Measurements from ENCODE around the gene WNK3. TPM values are rescaled to one million over a fixed set of nuclear protein-coding genes. Genes with fewer than 3 reads are reported as not detected.

Gene WNK3
- total and polyA plus RNA-seq, 9 donors = 1.8 to 42.8 (median 10.8) TPM

GRCh38 chrX:54171527-54172250 lies 186.2 kb downstream of the WNK3 start:
- no peak overlapping the region for H3K27ac ChIP-seq
- TF ChIP-seq EP300 (IDR thresholded peaks at IDR 0.05) = no peak
- TF ChIP-seq POLR2A (IDR thresholded peaks at IDR 0.05) = no peak
- no peak for TF ChIP-seq CTCF (IDR thresholded peaks at IDR 0.05)

GRCh38 chrX:54171091-54171490 lies 186.8 kb downstream of the WNK3 start:
- no peaks in the 10 kb centered on the region for H3K36me3 ChIP-seq
- no peaks in the 10 kb centered on the region for H3K4me1 ChIP-seq (ENCODE audit: insufficient read depth)
- no peaks in the 10 kb centered on the region for H3K27me3 ChIP-seq
- H3K27ac ChIP-seq = no peak overlapping the region
- no peak overlapping the region for H3K4me3 ChIP-seq
- H3K9me3 ChIP-seq = no peaks in the 10 kb centered on the region
- DNase-seq = no peak
- TF ChIP-seq EP300 (IDR thresholded peaks at IDR 0.05) = no peak
- TF ChIP-seq CTCF (IDR thresholded peaks at IDR 0.05) = no peak
- TF ChIP-seq POLR2A (IDR thresholded peaks at IDR 0.05) = no peak
- intact Hi-C loops (cut with DNase I) = loop anchor here in 1 of 4 donors (5.0 kb wide), 1 partner anchor 291 kb away; no protein-coding TSS in a partner anchor

More at GRCh38 chrX:54171527-54172250, 186.2 kb downstream of the WNK3 start:
- Histone ChIP-seq H3K4me1 (ENCODE audit: insufficient read depth) (no peaks in the 10 kb centered on the region), H3K36me3 (no peaks in the 10 kb centered on the region), H3K9me3 (no peaks in the 10 kb centered on the region), H3K27me3 (no peaks in the 10 kb centered on the region), H3K4me3 (no peak overlapping the region)
- DNase-seq = no peak
- WGBS, 3 donors = 75 to 77% (median 75%) methylated on average over 4 of the region's 4 CpGs
- intact Hi-C loops (cut with DNase I) = loop anchor here in 1 of 4 donors (5.0 kb wide), 1 partner anchor 291 kb away; no protein-coding TSS in a partner anchor

GRCh38 chrX:54166915-54167314 lies 190.9 kb downstream of the WNK3 start:
- Histone ChIP-seq H3K4me1 (ENCODE audit: insufficient read depth) (no peaks in the 10 kb centered on the region), H3K27ac (no peak overlapping the region), H3K36me3 (no peaks in the 10 kb centered on the region), H3K9me3 (no peaks in the 10 kb centered on the region), H3K4me3 (no peak overlapping the region), H3K27me3 (no peaks in the 10 kb centered on the region)
- WGBS, 3 donors = 26 to 35% (median 34%) methylated on average over 4 of the region's 4 CpGs
- TF ChIP-seq CTCF (IDR thresholded peaks at IDR 0.05) (no peak), EP300 (IDR thresholded peaks at IDR 0.05) (no peak), POLR2A (IDR thresholded peaks at IDR 0.05) (no peak)
- intact Hi-C loops (cut with DNase I) = no loop called here
- no peak for DNase-seq

- intact Hi-C loops (cut with DNase I) = no loop called here
- TF ChIP-seq POLR2A (IDR thresholded peaks at IDR 0.05) = no peak
- TF ChIP-seq EP300 (IDR thresholded peaks at IDR 0.05) = no peak
- no peak for TF ChIP-seq CTCF (IDR thresholded peaks at IDR 0.05)
- no peak for DNase-seq
- Histone ChIP-seq H3K36me3 (no peaks in the 10 kb centered on the region), H3K27ac (no peak overlapping the region), H3K9me3 (no peaks in the 10 kb centered on the region), H3K4me3 (no peak overlapping the region), H3K27me3 (no peaks in the 10 kb centered on the region), H3K4me1 (ENCODE audit: insufficient read depth) (no peaks in the 10 kb centered on the region)
Observed at GRCh38 chrX:54157561-54157960, 200.3 kb downstream of the WNK3 start.

Small RNAs within 50 kb of the gene (small RNA-seq; reads per million reads assigned to genes)
- not detected for gene AL589872.1
- gene RNU6-434P = not detected

Other genes starting within 250 kb of the WNK3 start
- 10 to 100 TPM in 5 of 7 donors, 1 to 10 TPM in 2; 8.6 to 19.3 (median 16.0) TPM for gene FAM120C, start 174.8 kb downstream of the WNK3 start, total RNA-seq
- 1 to 10 TPM; 3.3 to 7.5 TPM for gene FAM120C, start 174.8 kb downstream of the WNK3 start, polyA plus RNA-seq
- 10 to 100 TPM; 15.7 to 41.3 (median 37.4) TPM for gene TSR2, start 82.4 kb upstream of the WNK3 start, total RNA-seq
- gene TSR2, start 82.4 kb upstream of the WNK3 start, polyA plus RNA-seq = 10 to 100 TPM; 39.9 to 70.8 TPM
- 10 to 100 TPM in 5 of 7 donors, 1 to 10 TPM in 2; 4.3 to 14.7 (median 13.0) TPM for gene FGD1, start 138.2 kb upstream of the WNK3 start, total RNA-seq
- gene FGD1, start 138.2 kb upstream of the WNK3 start, polyA plus RNA-seq = 1 to 10 TPM; 5.3 to 6.3 TPM
- gene GNL3L, start 172.2 kb upstream of the WNK3 start, total RNA-seq = 10 to 100 TPM; 14.2 to 42.2 (median 24.6) TPM
- 10 to 100 TPM in 1 of 2 donors, 1 to 10 TPM in 1; 5.8 to 18.4 TPM for gene GNL3L, start 172.2 kb upstream of the WNK3 start, polyA plus RNA-seq